GM13977 (cell line): ENCODE results near the gene CNGB1.
"Not testable (repeated sequence)": the region's sequence is repeated elsewhere in the genome, so short reads cannot be mapped to it uniquely, and the experiment has no call there.

Experiments used
- DNase-seq: peaks from one replicate; pipeline ENCODE4 v3.0.0; 2012; ENCODE audit warnings: low spot score
- in situ Hi-C: fragments of 300-500 bp; cut with MboI; formaldehyde crosslinking; loops from one replicate; pipeline ENCODE4 v1.12.0; 2022; ENCODE audit warnings: low sequenced_read_pairs, low pct_unique_long_range_greater_than_20kb, mixed read lengths, inconsistent platforms; ENCODE audit not compliant: unreplicated experiment
- TF ChIP-seq, protein P1 (sequence below): IDR thresholded peaks from 2 replicates; pipeline ENCODE4 v1.5.1; 2012; ENCODE audit warnings: mild to moderate bottlenecking, control low read depth; ENCODE audit not compliant: insufficient read depth; ENCODE audit errors: extremely low read depth, missing control alignments

CNGB1 gene

GRCh38 chr16:58011652-58012051, 40.7 kb upstream of the CNGB1 start:
- TF ChIP-seq, protein P1, sequence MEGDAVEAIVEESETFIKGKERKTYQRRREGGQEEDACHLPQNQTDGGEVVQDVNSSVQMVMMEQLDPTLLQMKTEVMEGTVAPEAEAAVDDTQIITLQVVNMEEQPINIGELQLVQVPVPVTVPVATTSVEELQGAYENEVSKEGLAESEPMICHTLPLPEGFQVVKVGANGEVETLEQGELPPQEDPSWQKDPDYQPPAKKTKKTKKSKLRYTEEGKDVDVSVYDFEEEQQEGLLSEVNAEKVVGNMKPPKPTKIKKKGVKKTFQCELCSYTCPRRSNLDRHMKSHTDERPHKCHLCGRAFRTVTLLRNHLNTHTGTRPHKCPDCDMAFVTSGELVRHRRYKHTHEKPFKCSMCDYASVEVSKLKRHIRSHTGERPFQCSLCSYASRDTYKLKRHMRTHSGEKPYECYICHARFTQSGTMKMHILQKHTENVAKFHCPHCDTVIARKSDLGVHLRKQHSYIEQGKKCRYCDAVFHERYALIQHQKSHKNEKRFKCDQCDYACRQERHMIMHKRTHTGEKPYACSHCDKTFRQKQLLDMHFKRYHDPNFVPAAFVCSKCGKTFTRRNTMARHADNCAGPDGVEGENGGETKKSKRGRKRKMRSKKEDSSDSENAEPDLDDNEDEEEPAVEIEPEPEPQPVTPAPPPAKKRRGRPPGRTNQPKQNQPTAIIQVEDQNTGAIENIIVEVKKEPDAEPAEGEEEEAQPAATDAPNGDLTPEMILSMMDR, result no peak
- DNase-seq, result no peak
- in situ Hi-C loops, result loop anchor here (25.0 kb wide), 1 partner anchor 301 kb away; no protein-coding TSS in a partner anchor

DNA sequence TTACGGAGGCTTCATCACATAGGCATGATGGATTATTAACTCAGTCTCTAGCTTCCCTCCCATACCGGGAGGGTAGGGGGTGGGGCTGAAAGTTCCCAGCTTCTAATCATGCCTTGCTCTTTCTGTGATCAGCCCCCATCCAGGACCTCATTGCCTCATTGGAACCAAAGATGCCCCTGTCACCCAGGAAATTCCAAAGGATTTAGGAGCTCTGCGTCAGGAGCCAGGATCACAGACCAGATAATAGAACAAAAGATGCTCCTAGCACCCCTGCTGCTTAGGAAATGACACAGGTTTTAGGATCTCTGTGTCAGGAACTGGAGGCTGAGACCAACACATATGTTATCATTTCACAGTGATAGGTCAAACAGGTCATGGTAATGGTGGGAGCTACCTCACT, 40.0 kb upstream of the CNGB1 start:
- in situ Hi-C loops, result loop anchor here (25.0 kb wide), 1 partner anchor 301 kb away; no protein-coding TSS in a partner anchor
- TF ChIP-seq, protein P1, result no peak
- no peak for DNase-seq

- in situ Hi-C loops, result loop anchor here (10.0 to 25.0 kb wide), 2 partner anchors 115 to 302 kb away; no protein-coding TSS in a partner anchor
- DNase-seq, result no peak
- TF ChIP-seq, protein P1, result no peak
These were observed 39.0 kb upstream of the CNGB1 start for GRCh38 chr16:58009856-58010416.

DNA sequence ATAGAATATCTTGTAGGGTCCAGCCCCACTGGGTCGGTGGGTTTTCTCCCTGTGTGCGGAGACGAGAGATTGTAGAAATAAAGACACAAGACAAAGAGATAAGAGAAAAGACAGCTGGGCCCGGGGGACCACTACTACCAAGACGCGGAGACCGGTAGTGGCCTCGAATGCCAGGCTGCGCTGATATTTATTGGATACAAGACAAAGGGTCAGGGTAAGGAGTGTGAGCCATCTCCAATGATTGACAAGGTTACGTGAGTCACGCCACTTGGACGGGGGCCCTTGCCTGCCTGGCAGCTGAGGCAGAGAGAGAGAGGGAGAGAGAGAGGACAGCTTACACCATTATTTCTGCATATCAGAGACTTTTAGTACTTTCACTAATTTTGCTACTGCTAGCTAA, 33.8 kb upstream of the CNGB1 start:
- DNase-seq, result not testable (repeated sequence)
- in situ Hi-C loops, result loop anchor here (10.0 to 25.0 kb wide), 2 partner anchors 110 to 308 kb away; no protein-coding TSS in a partner anchor

DNA sequence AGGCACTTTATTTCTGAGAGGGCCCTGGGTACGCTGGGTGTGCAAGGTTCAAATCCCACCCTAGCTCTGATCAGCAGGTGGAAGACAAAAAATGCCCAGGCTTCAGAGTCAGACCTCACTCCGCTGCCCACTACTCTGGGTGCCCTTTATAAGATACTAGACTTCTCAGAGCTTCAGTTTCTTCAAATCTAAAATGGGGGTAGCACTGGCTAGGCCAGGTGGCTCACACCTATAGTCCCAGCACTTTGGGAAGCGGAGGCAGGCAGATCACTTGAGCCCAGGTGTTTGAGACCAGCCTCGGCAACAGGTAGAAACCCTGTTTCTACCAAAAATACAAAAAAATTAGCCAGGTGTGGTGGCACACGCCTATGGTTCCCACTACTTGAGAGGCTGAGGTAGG, 32.0 kb upstream of the CNGB1 start:
- TF ChIP-seq, protein P1, result no peak
- in situ Hi-C loops, result loop anchor here (10.0 to 25.0 kb wide), 2 partner anchors 108 to 309 kb away; no protein-coding TSS in a partner anchor
- DNase-seq, result no peak

DNA sequence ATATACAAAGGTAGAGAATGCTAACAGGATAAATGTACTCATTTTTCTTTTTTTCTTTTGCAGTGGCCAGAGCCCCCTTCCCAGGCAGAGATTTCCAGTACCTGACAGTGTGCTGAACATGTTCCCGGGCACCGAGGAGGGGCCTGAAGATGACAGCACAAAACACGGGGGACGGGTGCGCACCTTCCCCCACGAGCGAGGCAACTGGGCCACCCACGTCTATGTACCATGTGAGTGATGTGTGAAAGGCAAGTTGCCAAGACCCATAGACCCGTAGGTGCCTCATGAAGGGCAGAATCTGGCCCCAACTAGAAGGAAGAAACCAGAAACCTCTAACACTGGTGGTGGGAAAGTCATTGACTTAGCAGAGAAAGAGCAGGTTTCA, 31.5 kb upstream of the CNGB1 start:
- in situ Hi-C loops, result loop anchor here (10.0 to 25.0 kb wide), 2 partner anchors 108 to 310 kb away; no protein-coding TSS in a partner anchor
- no peak for DNase-seq
- TF ChIP-seq, protein P1, result no peak

DNA sequence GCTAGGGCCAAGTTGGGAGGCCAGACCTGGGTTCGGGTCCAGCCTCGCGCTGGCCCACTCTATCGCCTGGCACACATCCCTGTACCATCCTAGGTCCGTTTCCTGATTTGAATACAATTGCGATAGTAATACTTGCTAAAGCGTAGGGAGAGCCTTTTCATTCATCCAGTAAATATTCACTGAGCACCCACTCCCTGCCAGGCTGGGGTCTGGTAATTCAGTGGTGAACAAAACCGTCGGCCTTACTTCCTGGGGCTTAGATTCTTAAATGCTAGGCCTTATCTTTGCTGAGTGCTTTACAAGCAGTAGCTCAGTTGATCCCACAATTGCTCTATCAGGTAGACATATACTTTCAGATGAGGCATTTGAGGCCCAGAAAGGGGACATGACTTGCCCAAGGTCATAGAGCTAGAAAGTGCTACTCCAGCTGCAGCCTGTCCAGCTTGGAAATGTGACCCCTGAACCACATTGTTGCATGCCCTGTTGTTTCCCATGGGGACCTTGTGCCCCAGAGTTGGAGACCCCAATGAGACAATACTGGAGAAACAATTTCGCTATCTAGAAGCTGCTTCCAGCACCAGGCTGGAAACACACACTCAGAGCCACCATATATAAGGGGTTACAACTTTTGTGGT, 31.0 kb upstream of the CNGB1 start:
- TF ChIP-seq, protein P1, result no peak
- in situ Hi-C loops, result loop anchor here (10.0 to 25.0 kb wide), 2 partner anchors 107 to 310 kb away; no protein-coding TSS in a partner anchor
- DNase-seq, result no peak
